Sciatic nerve (tissue), 2 donors: ENCODE measurements around the gene TBX6. TPM values are rescaled to one million over a fixed set of nuclear protein-coding genes. Genes with fewer than 3 reads are reported as not detected.

Experiments
- ATAC-seq: fragments of 200-7000 bp; cut with Tn5 transposase; one replicate; pipeline ENCODE4 v1.9.1; 2020; ENCODE audit warnings: mild to moderate bottlenecking, moderate library complexity
- DNase-seq: peaks from one replicate; pipeline ENCODE4 v3.0.0-alpha.2; 2020; ENCODE audit warnings: low spot score
- intact Hi-C: fragments of 100-400 bp; cut with DNase I; formaldehyde crosslinking; loops from one replicate; pipeline ENCODE4 v1.14.2; 2022
- total RNA-seq: library from RNA; stranded (reverse); fragmentation: NEBNext Ultra II Directional; extraction: Animal tissue kit (Norgen Biotek cat#: 25700); gene quantifications from one replicate; pipeline ENCODE4 v1.2.1, GENCODE V29; 2021
- donor health status: DM: no; HTN: no; CAD: no.
- donor health status: DM: no; HTN: no; CAD: no.

The TBX6 gene
- total RNA-seq, 1 donor from 2014 or later: 1.7 TPM

DNA sequence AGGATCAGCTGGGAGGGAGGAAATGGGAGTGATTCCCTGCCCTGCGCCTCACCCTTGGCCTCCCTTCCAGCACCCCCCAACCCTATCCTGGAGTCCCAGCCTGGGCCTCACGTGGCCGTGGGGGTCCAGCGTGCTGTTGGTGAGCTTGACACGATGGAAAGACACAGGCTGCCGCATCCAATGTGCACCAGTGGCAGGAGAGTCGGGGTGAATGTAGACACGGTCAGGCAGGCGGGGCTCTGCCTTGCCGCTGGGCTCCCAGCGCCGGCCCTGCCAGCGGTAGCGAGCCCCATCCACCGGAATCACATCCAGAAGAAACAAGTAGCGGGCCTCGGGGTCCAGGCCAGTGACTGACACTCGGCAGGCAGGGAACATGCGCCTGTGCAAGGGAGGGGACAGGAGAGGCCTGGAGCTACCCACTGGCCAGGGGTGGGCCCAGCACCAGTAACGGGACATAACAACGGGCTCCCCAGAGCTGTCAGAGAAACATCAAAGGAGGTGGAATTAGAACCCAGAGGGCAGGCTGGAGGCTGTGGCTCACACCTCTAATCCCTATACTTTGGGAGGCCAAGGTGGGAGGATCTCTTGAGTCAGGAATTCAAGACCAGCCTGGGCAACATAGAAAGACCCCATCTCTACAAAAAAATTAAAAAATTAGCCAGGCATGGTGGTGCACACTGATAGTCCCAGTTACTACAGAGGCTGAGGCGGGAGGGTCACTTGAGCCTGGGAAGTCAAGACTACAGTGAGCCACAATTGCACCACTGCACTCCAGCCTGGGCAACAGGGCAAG lies 2.7 kb downstream of the TBX6 start:
- no peak for DNase-seq
- intact Hi-C loops: no loop called here
- no peak for ATAC-seq

DNA sequence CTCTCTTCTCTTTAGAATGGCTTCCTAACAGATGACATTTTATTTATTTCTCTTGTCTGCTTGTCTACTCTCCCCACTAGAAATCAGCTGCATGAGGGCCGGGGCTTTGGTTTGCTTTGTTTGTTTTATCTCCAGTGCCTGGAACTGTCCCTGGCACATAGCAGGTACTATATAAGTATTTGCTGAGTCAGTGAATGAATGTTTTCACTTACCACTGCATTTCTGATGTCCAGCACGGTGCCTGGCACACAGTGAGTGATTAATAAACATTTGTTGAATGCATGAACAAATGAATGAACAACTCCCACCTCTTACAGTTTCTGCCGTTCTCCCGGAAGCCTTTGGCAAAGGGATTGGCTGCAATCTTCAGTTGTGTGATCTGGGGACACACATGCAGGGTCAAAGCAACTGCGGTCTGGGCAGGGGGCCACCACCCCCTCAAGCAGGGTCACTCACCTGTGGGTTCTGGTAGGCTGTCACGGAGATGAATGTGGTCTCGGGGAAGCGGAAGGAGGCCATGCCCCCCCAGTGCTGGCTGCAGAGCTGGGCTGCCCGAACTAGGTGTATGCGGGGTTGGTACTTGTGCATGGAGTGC lies 3.4 kb downstream of the TBX6 start:
- ATAC-seq (no peak), DNase-seq (no peak)
- intact Hi-C loops: no loop called here

DNA sequence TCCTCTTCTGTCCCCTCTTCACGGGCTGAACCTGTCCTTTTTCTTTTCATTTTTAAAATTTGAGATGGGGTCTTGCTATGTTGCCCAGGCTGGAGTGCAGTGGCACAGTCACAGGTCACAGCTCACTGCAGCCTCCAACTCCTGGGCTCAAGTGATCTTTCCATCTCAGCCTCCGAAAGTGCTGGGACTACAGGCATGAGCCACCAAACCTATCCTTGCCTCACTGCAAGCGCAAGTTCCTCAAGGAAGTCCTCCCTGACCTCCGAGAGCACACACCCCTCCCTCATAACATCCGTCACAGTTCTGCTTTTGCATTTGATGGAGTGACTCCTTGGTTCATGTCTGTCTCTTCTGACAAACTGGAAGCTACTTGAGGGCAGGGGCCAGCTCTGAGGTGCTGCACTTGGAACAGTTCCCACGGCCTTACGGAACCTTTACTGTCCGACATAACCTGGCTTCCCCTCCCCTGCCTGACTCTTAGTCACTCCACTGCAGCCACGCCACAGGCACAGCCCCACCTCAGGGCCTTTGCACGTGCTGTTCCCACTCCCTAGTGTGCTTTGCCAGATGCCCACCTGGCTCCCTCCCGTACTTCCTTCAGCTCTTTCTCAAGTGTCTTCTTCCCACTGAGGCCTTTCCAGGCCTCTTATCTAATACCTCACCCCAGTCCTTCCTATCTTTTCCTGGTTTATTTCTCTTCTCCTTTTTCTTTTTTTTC lies 4.4 kb downstream of the TBX6 start:
- DNase-seq: no peak
- intact Hi-C loops: no loop called here
- ATAC-seq: no peak

DNA sequence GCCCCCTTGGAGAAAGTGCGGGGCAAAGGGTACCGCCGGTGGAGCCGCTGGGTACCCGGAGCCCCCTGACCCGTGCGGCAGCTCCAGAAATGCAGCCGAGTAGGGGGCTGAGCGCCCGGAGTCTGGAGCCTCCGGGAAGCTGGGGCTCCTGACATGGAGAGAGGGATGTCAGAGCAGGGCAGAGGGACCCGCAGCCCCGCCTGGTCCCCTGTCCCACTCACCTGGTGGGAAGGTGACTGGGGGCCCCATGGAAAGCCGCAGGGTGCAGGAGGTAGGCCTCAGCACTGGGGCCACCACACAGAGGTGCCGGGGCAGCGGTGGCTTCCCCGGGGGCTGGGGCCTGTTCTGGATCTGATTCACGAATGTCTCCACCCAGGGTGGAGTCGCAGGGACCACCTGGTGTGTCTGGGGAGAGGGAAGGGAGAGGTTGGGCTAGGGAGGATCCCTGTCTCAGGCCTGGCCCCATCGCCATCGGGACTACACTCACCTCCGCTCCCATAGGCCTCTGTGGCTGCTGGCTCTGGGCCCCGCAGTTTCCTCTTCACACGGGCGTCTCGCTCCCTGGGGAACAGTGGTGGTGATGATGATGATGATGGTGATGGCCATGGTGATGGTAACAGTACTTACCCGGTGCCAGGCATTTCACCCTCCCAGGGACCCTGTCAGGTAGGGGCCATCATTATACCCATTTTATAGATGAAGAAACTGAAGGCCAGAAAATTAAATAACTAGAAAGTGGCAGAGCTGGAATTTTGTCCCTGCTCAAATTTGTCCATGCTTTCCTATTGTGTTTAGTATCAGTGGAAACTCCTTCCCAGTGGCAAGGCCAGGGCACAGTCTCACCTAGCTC lies 5.2 kb downstream of the TBX6 start:
- DNase-seq (no peak), ATAC-seq (no peak)
- intact Hi-C loops: no loop called here

DNA sequence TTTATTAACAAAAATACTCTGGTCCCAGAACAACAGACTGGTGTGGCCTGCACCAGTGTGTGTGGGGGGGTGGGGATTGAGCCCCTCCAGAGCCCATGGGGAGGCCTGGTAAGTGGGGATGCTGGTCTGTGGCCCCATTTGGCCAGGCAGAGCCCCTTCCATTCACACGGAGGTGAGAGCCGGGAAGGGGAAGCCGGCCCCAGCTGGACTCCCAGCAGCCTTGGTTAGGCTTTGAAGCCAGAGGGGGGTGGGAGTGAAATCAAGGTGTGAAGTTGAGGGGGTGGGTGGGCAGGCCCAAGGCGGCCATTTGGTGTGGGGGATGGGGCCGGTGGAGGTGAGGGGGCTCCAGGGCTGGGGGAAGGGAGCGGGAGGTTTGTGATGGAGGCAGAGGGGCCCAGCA lies 5.9 kb downstream of the TBX6 start:
- intact Hi-C loops: no loop called here
- ATAC-seq (no peak), DNase-seq (no peak)

DNA sequence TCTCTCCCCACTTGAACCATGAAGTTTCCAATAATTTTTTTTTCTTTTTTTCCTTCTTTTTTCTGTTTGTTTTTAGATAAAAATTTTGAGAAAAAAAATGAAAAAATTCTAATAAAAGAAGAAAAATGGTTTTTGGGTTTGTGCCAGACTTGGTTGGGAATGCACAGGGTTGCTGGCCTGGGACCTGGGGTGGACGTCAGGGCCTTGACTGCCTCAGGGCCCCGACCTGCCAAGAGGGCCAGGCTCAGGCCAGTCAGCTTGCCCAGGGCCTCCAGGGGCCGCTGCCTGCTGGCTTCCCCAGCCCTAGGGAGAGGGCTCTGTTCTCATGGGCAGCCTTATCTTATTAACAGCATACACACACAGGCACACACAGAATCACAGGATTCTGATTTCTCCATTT lies 6.5 kb downstream of the TBX6 start:
- no peak for DNase-seq
- peak; percentile 51 for ATAC-seq
- intact Hi-C loops: no loop called here

DNA sequence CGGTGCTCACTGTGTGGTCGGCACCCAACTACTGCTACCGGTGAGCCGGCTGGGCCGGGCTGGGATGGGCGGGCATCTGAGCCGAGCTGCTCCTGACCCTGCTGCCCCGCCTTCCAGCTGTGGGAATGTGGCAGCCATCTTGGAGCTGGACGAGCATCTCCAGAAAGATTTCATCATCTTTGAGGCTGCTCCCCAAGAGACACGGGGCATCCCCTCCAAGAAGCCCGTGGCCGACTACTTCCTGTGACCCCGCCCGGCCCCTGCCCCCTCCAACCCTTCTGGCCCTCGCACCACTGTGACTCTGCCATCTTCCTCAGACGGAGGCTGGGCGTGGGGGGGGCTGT lies 6.9 kb downstream of the TBX6 start:
- ATAC-seq (peak; percentile 90), DNase-seq (peak; percentile 75)
- intact Hi-C loops: no loop called here

DNA sequence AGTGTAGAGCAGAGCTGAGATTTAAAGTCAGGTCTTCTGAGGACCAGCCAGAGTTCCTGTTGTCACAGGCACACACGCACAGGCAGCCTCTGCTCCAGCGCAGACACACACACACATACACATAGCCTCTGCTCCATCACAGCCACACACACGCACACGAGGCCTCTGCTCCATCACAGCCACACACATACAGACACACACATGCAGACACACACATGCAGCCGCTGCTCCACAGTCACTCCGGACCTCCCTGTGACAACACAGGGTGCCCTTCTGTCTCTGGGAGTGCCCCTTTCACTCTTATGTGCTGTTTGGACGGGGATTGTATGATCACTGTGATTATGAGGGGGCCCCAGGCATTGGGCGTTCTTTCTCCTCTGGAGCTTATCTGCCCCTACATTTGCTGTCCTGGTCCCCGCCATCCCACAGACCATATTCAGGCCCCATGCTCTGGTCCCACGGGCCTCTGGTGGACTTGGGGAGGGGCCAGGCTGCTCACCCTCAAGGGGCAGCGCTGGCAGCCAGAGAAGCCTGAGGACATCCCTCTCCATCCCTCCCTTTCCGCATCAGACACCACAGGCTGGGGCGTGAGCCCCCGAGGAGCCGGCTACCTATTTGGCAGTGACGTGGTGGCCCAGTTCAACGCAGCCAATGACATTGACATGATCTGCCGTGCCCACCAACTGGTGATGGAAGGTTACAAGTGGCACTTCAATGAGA lies 7.5 kb downstream of the TBX6 start:
- ATAC-seq: peak; percentile 3
- intact Hi-C loops: no loop called here
- DNase-seq: no peak

DNA sequence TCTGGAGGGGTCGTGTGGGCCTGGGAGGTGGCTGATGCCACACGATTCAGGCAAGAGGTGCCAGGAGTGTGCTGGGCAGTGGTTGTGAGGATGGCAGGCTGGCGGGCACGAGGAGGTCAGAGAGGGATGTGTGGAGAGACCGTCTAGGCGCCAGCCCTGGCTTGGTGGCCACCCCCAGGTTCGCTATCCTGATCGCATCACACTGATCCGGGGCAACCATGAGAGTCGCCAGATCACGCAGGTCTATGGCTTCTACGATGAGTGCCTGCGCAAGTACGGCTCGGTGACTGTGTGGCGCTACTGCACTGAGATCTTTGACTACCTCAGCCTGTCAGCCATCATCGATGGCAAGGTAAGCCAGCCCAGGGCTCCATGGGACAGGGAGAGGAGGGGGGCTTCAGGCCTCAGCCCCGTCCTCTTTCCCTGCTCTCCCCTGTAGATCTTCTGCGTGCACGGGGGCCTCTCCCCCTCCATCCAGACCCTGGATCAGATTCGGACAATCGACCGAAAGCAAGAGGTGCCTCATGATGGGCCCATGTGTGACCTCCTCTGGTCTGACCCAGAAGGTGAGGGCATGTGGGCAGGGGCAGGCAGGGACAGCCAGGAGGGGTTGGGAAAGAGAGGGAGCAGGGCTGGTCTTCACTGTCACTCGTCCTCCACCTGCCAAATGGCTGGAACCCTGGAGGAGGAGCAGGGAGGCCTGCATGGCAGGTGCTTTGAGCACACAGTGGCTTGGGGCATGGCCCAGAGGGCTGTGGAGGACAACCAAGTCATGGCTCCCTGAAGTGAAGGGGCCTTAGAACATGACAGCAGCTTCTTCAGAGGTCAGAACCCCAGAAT lies 8.3 kb downstream of the TBX6 start:
- DNase-seq (no peak), ATAC-seq (no peak)
- intact Hi-C loops: no loop called here

DNA sequence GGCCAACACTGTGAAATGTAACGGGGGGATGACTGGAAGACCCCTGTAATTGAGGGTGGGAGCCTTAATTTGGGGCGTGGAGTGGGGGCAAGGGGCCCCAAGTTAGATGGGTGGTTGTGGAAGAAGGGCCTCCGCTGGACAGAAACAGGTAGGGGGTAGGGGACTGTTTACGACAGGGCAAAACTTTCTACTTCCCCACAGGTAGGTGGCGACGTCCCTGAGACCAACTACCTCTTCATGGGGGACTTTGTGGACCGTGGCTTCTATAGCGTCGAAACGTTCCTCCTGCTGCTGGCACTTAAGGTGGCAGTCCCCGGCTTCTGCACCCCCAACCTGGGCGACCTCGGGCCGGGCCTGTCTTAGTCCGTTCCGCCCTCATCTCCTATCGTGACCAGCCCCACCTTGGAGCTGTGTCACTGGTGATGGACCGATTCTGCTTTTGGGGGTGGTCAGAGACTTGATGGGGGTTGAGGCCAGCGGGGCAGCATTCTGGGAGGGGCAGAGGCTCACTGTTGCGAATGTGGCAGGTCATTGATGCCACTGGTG lies 9.1 kb downstream of the TBX6 start:
- intact Hi-C loops: no loop called here
- DNase-seq (no peak), ATAC-seq (no peak)

DNA sequence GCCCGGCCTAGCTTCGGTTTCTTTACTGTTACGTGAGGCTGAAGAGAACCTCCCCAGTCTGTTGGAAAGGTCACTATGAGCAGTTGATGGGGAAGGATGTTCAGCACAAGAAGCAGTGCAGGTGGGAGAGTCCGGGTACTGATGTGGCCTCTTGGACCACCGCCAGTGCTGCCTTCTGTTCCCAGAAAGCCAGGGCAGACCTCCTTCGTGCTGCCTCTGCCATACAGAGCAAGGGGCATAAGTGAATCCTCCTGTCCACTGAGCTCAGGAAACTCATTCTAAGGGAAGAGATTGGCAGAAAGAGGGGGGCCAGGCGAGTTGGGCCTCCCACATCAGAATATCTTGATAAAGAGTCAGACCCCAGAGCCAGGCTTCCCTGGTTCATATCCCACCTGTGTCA lies 12.2 kb downstream of the TBX6 start:
- ATAC-seq (no peak), DNase-seq (no peak)
- intact Hi-C loops: no loop called here

DNA sequence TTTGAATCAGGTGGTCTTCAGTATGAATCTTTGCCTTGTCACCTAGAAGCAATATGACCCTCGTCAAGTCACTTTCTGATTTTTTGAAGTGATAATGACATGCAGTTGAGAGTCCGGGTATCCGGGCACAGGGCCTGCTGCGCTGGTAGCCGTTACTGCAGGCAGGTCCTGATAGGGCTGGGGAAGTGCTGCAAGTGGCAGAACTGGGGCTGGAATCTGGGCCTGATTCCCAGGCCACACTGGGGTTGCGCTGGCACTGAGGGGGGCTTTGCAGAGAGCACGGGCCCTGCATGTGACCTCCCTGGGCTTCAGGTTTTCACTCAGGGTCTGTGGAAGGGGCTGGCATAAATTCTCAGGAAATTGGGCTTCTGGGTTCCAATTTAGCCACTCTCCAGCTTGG lies 13.0 kb downstream of the TBX6 start:
- intact Hi-C loops: no loop called here
- DNase-seq (no peak), ATAC-seq (no peak)

DNA sequence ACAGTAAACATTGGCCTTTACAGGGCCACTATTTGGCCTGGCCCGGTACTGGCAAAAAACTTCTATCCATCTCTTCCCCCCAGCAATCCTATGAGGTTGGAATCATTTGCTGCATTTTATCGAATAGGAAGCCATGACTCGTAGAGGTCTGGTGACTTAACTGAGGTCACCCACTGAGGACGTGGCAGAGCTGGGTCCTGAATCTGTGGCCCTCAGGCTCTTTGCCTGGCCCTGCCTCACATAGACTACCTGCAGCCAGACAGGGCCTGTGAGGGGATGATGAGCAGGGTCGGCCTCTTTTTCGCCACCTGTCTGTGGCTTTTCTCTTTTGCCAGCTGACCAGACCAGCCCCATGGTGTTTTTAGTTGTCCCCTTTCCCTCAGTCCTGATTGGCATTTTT lies 14.1 kb downstream of the TBX6 start:
- ATAC-seq (no peak), DNase-seq (no peak)
- intact Hi-C loops: no loop called here

DNA sequence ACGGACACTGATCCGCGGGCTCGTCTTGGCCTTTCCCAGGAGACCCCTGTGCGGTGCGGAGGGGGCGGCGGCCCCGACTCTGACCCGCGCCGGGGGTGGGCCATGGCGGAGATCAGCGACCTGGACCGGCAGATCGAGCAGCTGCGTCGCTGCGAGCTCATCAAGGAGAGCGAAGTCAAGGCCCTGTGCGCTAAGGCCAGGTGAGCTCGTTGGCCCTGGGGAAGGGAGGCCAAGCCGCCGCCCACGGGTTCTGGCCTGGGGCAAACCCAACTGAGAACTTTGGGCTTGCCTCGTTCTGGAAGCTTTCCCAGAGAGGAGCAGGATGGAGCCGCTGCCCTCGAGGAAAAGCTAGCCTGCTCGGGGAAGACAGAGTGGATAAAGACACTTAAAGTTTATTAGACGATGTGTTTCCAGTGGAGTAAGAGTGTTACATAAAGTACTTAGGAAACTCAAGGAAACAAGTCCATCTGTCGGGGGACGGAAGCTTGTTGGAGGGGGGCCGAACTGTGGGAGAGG lies 15.4 kb downstream of the TBX6 start:
- intact Hi-C loops: no loop called here
- no peak for DNase-seq
- ATAC-seq: peak; percentile 47

DNA sequence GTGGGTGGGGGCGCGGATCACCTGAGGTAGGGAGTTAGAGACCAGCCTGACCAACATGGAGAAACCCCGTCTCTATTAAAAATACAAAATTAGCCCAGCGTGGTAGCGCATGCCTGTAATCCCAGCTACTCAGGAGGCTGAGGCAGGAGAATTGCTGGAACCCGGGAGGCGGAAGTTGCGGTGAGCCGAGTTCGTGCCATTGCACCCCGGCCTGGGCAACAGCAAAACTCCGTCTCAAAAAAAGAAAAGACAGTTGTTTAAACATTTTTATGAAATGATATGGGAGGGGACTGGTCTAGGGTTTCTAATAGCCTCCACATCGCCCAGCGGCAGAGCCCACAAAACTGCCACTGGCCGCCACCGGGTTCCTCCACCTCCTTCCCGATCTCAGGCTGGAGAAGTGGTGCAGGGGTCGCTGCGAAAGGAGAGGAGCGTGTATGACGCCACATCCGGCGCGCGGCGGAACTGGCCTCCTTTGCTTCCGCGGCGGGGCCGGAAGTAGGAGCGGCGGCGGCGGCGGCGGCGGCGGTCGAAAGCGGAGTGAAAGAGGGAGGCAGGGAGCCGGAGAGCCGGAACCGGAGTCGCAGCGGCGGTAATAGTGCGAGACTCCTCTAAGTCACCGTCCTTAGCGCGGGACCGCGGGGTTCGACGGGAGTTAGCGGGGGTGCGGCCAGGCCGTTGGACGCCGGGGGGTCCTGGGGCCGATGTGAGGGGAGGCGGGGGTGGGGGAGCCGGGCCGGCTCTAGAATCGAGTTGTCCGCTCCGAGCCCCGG lies 16.0 kb downstream of the TBX6 start, which contains the start of gene PPP4C:
Gene PPP4C, plus strand, starts transcription at position 492 of the 773 bp plus-strand sequence. CDS start 384 bp downstream, outside the sequence.
- peak; percentile 94 for DNase-seq
- intact Hi-C loops: no loop called here
- ATAC-seq: peak; percentile 98

DNA sequence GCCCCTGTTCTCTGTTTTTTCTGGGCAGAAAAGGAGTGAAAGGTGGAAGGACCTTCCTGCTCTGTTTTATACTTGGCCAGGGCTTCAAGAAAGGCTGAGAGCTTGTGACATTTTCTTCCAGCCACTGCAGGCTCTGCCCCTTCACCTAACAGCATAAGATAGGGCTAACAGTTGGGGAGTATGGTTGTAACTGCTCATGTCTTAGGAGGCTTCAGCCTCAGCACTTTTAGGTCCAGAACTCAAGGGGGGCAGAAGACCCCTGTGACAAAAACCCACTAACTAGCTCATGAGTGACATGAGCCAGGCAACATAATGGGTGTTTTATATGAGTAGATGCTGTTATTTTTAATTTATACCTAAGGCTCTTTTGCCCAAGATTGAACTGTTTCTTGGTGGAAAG lies 21.2 kb downstream of the TBX6 start:
- intact Hi-C loops: no loop called here
- DNase-seq: no peak
- no peak for ATAC-seq
